Measurements from ENCODE around the gene TCIRG1.

- TF ChIP-seq GATA2 (IDR thresholded peaks at IDR 0.05; ENCODE audit: low read depth, low read length) (no peak), GATA3 (IDR thresholded peaks at IDR 0.05; ENCODE audit: low read depth, low read length) (no peak)
Observed at GRCh38 chr11:68030318-68031143, 8.3 kb upstream of the TCIRG1 start, which contains the start of gene NDUFS8.

Data from SH-SY5Y (cell line).